ENCODE measurements around the gene STING1.
A peak's percentile ranks its signal among the peaks of the same experiment; 100 is the strongest.
"Not testable (repeated sequence)": the region's sequence is repeated elsewhere in the genome, so short reads cannot be mapped to it uniquely, and the experiment has no call there.

Gene STING1

GRCh38 chr5:139486201-139486600, 3.6 kb upstream of the STING1 start:
- no peak for TF ChIP-seq CTCF (IDR thresholded peaks at IDR 0.05)
- Histone ChIP-seq H3K27me3 (no peaks in the 10 kb centered on the region), H3K27ac (no peak overlapping the region), H3K4me1 (ENCODE audit: control insufficient read depth in 1 of 2, insufficient read depth in 1 of 2, low read depth in 1 of 2, low read length in 1 of 2) (peaks cover 22 to 24% of the 10 kb centered on the region in 2 experiments), H3K4me3 (ENCODE audit: low read depth in 1 of 2, low read length in 1 of 2) (no peak overlapping the region), H3K9me3 (no peaks in the 10 kb centered on the region), H3K36me3 (no peaks in the 10 kb centered on the region)

DNA sequence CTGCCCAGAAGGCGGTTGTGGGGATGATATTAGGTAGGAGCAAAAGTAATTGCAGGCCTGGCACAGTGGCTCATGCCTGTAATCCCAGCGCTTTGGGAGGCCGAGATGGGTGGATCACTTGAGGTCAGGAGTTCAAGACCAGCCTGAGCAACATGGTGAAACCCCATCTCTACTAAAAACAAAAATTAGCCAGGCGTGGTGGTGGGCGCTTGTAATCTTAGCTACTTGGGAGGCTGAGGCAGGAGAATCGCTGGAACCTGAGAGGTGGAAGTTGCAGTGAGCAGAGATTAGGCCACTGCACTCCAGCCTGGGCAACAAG, 291 bp upstream of the STING1 start:
- Histone ChIP-seq H3K27ac (peak overlapping the region; percentile 74), H3K4me1 (ENCODE audit: control insufficient read depth in 1 of 2, insufficient read depth in 1 of 2, low read depth in 1 of 2, low read length in 1 of 2) (peaks cover 26 to 27% of the 10 kb centered on the region in 2 experiments)
- H3K4me3 ChIP-seq (ENCODE audit: low read depth in 1 of 2, low read length in 1 of 2); H3K36me3 ChIP-seq; H3K27me3 ChIP-seq; H3K9me3 ChIP-seq: not testable (repeated sequence)

- Histone ChIP-seq H3K4me1 (ENCODE audit: control insufficient read depth in 1 of 2, insufficient read depth in 1 of 2, low read depth in 1 of 2, low read length in 1 of 2) (peaks cover 26 to 27% of the 10 kb centered on the region in 2 experiments), H3K27me3 (no peaks in the 10 kb centered on the region), H3K4me3 (ENCODE audit: low read depth in 1 of 2, low read length in 1 of 2) (peak overlapping the region; percentile 42 to 47), H3K27ac (peak overlapping the region; percentile 74), H3K9me3 (no peaks in the 10 kb centered on the region), H3K36me3 (no peaks in the 10 kb centered on the region)
- no peak for TF ChIP-seq CTCF (IDR thresholded peaks at IDR 0.05)
These were observed 943 bp downstream of the STING1 start for GRCh38 chr5:139481580-139482049.

- Histone ChIP-seq H3K27me3 (no peaks in the 10 kb centered on the region), H3K27ac (peak overlapping the region; percentile 74), H3K9me3 (no peaks in the 10 kb centered on the region), H3K4me1 (ENCODE audit: control insufficient read depth in 1 of 2, insufficient read depth in 1 of 2, low read depth in 1 of 2, low read length in 1 of 2) (peaks cover 29% of the 10 kb centered on the region in 2 experiments), H3K36me3 (no peaks in the 10 kb centered on the region), H3K4me3 (ENCODE audit: low read depth in 1 of 2, low read length in 1 of 2) (peak overlapping the region; percentile 42 to 47)
- TF ChIP-seq CTCF (IDR thresholded peaks at IDR 0.05) = no peak
These were observed 1.4 kb downstream of the STING1 start for GRCh38 chr5:139481122-139481533.

DNA sequence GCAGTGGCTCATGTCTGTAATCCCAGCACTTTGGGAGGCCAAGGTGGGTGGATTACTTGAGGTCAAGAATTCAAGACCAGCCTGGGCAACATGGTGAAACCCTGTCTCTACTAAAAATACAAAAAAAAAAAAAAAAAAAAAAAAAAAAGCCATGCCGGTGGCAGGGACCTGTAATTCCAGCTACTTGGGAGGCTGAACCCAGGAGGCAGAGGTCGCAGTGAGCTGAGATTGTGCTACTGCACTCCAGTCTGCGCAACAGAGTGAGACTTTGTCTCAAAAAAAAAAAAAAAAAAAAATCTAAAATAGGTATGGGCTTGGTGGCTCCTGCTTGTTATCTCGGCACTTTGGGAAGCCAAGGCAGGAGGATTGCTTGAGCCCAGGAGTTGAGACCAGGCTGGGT, 2.8 kb downstream of the STING1 start:
- not testable (repeated sequence) for H3K27me3 ChIP-seq; H3K27ac ChIP-seq; H3K9me3 ChIP-seq; H3K4me3 ChIP-seq (ENCODE audit: low read depth in 1 of 2, low read length in 1 of 2); H3K36me3 ChIP-seq
- peaks cover 43% of the 10 kb centered on the region in 2 experiments for H3K4me1 ChIP-seq (ENCODE audit: control insufficient read depth in 1 of 2, insufficient read depth in 1 of 2, low read depth in 1 of 2, low read length in 1 of 2)

- not testable (repeated sequence) for H3K4me3 ChIP-seq (ENCODE audit: low read depth in 1 of 2, low read length in 1 of 2); H3K9me3 ChIP-seq; H3K27me3 ChIP-seq; H3K36me3 ChIP-seq
- peak overlapping the region; percentile 25 for H3K27ac ChIP-seq
- peaks cover 52% of the 10 kb centered on the region in 2 experiments for H3K4me1 ChIP-seq (ENCODE audit: control insufficient read depth in 1 of 2, insufficient read depth in 1 of 2, low read depth in 1 of 2, low read length in 1 of 2)
These were observed 3.7 kb downstream of the STING1 start for GRCh38 chr5:139478657-139479423.

- H3K9me3 ChIP-seq = no peaks in the 10 kb centered on the region
- H3K4me1 ChIP-seq (ENCODE audit: control insufficient read depth in 1 of 2, insufficient read depth in 1 of 2, low read depth in 1 of 2, low read length in 1 of 2) = peaks cover 55 to 58% of the 10 kb centered on the region in 2 experiments
- no peaks in the 10 kb centered on the region for H3K27me3 ChIP-seq
- H3K36me3 ChIP-seq = no peaks in the 10 kb centered on the region
- no peak for TF ChIP-seq CTCF (IDR thresholded peaks at IDR 0.05)
- H3K4me3 ChIP-seq (ENCODE audit: low read depth in 1 of 2, low read length in 1 of 2) = no peak overlapping the region
- no peak overlapping the region for H3K27ac ChIP-seq
These were observed 6.5 kb downstream of the STING1 start for GRCh38 chr5:139475865-139476617.
